HepG2 (cell line): ENCODE data around the gene SHISA9. TPM values are rescaled to one million over a fixed set of nuclear protein-coding genes. Genes with fewer than 3 reads are reported as not detected.

Experiments used
- ASH2L ChIP-seq: fragments of 300-600, 200-600 bp; sonication (generic); IDR thresholded peaks from 2 replicates; pipeline ENCODE4 v1.7.0; 2017; ENCODE audit warnings: low read depth, mild to moderate bottlenecking, moderate library complexity, mixed read lengths, low read length; ENCODE audit not compliant: insufficient read length
- CEBPZ ChIP-seq: IDR thresholded peaks from 2 replicates; pipeline ENCODE4 v1.6.1; 2012; ENCODE audit warnings: low read length, improper control_type of control experiment
- DMAP1 ChIP-seq: IDR thresholded peaks from 2 replicates; pipeline ENCODE4 v1.6.1; 2016
- ELF3 ChIP-seq: IDR thresholded peaks from 2 replicates; pipeline ENCODE4 v1.6.1; 2016; ENCODE audit warnings: missing genetic modification reagents, missing compliant biosample characterization
- HNF4A ChIP-seq: sonication (generic); formaldehyde crosslinking; IDR thresholded peaks from 2 replicates; pipeline ENCODE4 v1.4.0; 2020; ENCODE audit warnings: missing genetic modification reagents
- HNRNPL ChIP-seq: fragments of 200-400 bp; formaldehyde crosslinking; IDR thresholded peaks from 2 replicates; pipeline ENCODE4 v1.6.1; 2017; ENCODE audit warnings: mild to moderate bottlenecking, low read depth, low read length
- NR3C1 ChIP-seq: sonication (generic); formaldehyde crosslinking; IDR thresholded peaks from 2 replicates; pipeline ENCODE4 v1.4.0; 2020; ENCODE audit warnings: missing genetic modification reagents
- PAXIP1 ChIP-seq: sonication (generic); formaldehyde crosslinking; conservative IDR thresholded peaks from 2 replicates; pipeline ENCODE4 v1.4.0; 2020; ENCODE audit warnings: mild to moderate bottlenecking, missing genetic modification reagents, moderate library complexity
- PHB2 ChIP-seq: fragments of 450-650 bp; IDR thresholded peaks from 2 replicates; pipeline ENCODE4 v1.6.1; 2018; ENCODE audit not compliant: partially characterized antibody
- PTBP1 ChIP-seq: fragments of 200-400 bp; formaldehyde crosslinking; IDR thresholded peaks from 2 replicates; pipeline ENCODE4 v1.6.1; 2018; ENCODE audit warnings: low read length, low read depth; ENCODE audit not compliant: poor library complexity, severe bottlenecking
- RBAK ChIP-seq: sonication (generic); formaldehyde crosslinking; IDR thresholded peaks from 2 replicates; pipeline ENCODE4 v1.5.1; 2020; ENCODE audit warnings: mild to moderate bottlenecking, missing genetic modification reagents
- SATB2 ChIP-seq: sonication (generic); formaldehyde crosslinking; IDR thresholded peaks from 2 replicates; pipeline ENCODE4 v1.5.0; 2020; ENCODE audit warnings: missing genetic modification reagents
- SOX5 ChIP-seq: IDR thresholded peaks from 2 replicates; pipeline ENCODE4 v1.6.1; 2016; ENCODE audit warnings: borderline replicate concordance
- TCF7L2 ChIP-seq: IDR thresholded peaks from 2 replicates; pipeline ENCODE4 v1.6.1; 2011; ENCODE audit warnings: mild to moderate bottlenecking, low read depth, low read length, moderate library complexity
- TOE1 ChIP-seq: sonication (generic); formaldehyde crosslinking; IDR thresholded peaks from 2 replicates; pipeline ENCODE4 v1.4.0; 2020; ENCODE audit warnings: mild to moderate bottlenecking, missing genetic modification reagents
- ZIK1 ChIP-seq: sonication (generic); formaldehyde crosslinking; IDR thresholded peaks from 2 replicates; pipeline ENCODE4 v1.5.0; 2020; ENCODE audit warnings: mild to moderate bottlenecking, low read depth, missing genetic modification reagents, borderline replicate concordance
- ZNF124 ChIP-seq: sonication (generic); formaldehyde crosslinking; IDR thresholded peaks from 2 replicates; pipeline ENCODE4 v1.4.0; 2020; ENCODE audit warnings: missing genetic modification reagents
- ZNF317 ChIP-seq: sonication (generic); formaldehyde crosslinking; IDR thresholded peaks from 2 replicates; pipeline ENCODE4 v1.5.0; 2020; ENCODE audit warnings: mild to moderate bottlenecking, missing genetic modification reagents
- ZNF33B ChIP-seq: sonication (generic); formaldehyde crosslinking; IDR thresholded peaks from 2 replicates; pipeline ENCODE4 v1.5.1; 2020; ENCODE audit warnings: mild to moderate bottlenecking, missing genetic modification reagents
- ZNF678 ChIP-seq: sonication (generic); formaldehyde crosslinking; IDR thresholded peaks from 2 replicates; pipeline ENCODE4 v1.4.0; 2020; ENCODE audit warnings: mild to moderate bottlenecking, missing genetic modification reagents
- ZNF781 ChIP-seq: sonication (generic); formaldehyde crosslinking; IDR thresholded peaks from 2 replicates; pipeline ENCODE4 v1.5.1; 2020; ENCODE audit warnings: borderline replicate concordance, mild to moderate bottlenecking, missing genetic modification reagents; ENCODE audit errors: not compliant biosample characterization
- ZNF850 ChIP-seq: sonication (generic); formaldehyde crosslinking; conservative IDR thresholded peaks from 2 replicates; pipeline ENCODE4 v1.9.0; 2021; ENCODE audit warnings: mild to moderate bottlenecking, missing genetic modification reagents
- polyA plus RNA-seq, 8 experiments: library from polyadenylated mRNA; depleted of rRNA in 3 of 8; stranded (reverse) in 7 of 8; unstranded in 1 of 8; fragments of >200 nt; fragmentation: Illumina TruSeq in 4 of 8; extraction: Trizol in 4 of 8; gene quantifications; 2 replicates each; pipeline versions ENCODE4 v1.2.1 to v1.2.3, GENCODE V29; 2011 to 2016; ENCODE audit warnings: low read depth in 4 of 8, missing spikeins in 1 of 8, mixed read lengths in 1 of 8; ENCODE audit not compliant: insufficient read depth in 1 of 8
- total RNA-seq, 5 experiments: library from RNA; depleted of rRNA; stranded (reverse); fragments of >200 nt; fragmentation: Illumina TruSeq; extraction: Trizol; gene quantifications; 2 replicates each; pipeline ENCODE4 v1.2.3, GENCODE V29; 2016; ENCODE audit warnings: low read depth in 1 of 5

SHISA9 gene
- total and polyA plus RNA-seq, 2 of the 13 experiments (the other 11 are each of a cell fraction or from before 2014, with no cell fraction given), result 0.01 TPM; not detected in 1

GRCh38 chr16:13245713-13246377 lies 344.4 kb downstream of the SHISA9 start (continued):
- TF ChIP-seq ZNF317 (CRISPR knock-in tag) (no peak), TOE1 (CRISPR knock-in tag) (0 out of 2 replicates have a peak, but pooled peaks have one; percentile 46), RBAK (CRISPR knock-in tag) (no peak), ELF3 (peak; percentile 62; the same call in 1 of the 2 replicates), HNRNPL (no peak), SOX5 (CRISPR knock-in tag) (peak; percentile 77; the same call in 1 of the 2 replicates), HNF4A (CRISPR knock-in tag) (peak; percentile 98), PTBP1 (no peak), NR3C1 (CRISPR knock-in tag) (no peak), ZNF124 (CRISPR knock-in tag) (0 out of 2 replicates have a peak, but pooled peaks have one; percentile 21), PHB2 (no peak), CEBPZ (no peak), PAXIP1 (peak; percentile 95), TCF7L2 (no peak), ZIK1 (CRISPR knock-in tag) (no peak), ASH2L (no peak), ZNF678 (CRISPR knock-in tag) (no peak), DMAP1 (no peak), ZNF781 (CRISPR knock-in tag) (peak; percentile 42), SATB2 (CRISPR knock-in tag) (peak; percentile 99), ZNF850 (no peak), ZNF33B (CRISPR knock-in tag) (no peak)
